GM12872 (cell line): ENCODE data around the gene RCE1.

Experiments
- TF ChIP-seq, protein P1 (sequence below): IDR thresholded peaks from 3 replicates; pipeline ENCODE4 v1.5.1; 2011; ENCODE audit warnings: low read depth, mild to moderate bottlenecking, low read length, moderate library complexity; ENCODE audit not compliant: insufficient read depth

Gene RCE1

DNA sequence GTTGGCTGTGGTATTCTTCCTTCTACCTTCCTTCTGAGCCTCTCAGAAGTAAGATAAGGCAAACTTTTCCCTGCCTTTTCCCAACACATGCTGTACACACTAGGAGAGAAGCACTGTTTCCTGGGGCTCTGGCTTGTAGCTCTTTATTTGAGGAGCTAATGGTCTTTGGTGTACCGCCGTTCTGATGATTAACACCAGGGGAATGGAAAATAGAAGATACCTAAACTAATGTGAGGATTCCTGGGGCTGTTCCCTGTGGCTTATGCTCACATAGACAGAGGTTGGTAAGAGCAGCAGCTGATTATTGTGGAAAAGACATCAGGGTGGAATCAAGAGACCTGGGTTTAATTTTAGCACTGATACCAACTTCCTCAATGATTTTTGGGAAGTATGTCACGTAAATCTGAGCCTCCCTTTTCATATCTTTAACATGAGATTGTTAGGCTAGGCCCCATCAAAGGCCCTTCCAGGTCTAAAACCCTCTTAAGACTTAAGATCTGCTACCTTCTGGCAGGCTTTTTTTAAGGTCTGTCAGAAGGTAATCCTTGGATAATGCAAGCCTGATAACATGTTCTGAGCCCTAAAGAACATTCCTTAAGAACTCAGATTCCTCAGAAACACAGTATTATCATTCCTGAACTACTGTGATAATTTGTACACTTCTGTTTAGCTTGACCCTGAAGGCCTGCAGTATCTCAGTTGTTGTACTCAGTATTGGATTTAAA, 24.8 kb upstream of the RCE1 start:
- TF ChIP-seq, protein P1, sequence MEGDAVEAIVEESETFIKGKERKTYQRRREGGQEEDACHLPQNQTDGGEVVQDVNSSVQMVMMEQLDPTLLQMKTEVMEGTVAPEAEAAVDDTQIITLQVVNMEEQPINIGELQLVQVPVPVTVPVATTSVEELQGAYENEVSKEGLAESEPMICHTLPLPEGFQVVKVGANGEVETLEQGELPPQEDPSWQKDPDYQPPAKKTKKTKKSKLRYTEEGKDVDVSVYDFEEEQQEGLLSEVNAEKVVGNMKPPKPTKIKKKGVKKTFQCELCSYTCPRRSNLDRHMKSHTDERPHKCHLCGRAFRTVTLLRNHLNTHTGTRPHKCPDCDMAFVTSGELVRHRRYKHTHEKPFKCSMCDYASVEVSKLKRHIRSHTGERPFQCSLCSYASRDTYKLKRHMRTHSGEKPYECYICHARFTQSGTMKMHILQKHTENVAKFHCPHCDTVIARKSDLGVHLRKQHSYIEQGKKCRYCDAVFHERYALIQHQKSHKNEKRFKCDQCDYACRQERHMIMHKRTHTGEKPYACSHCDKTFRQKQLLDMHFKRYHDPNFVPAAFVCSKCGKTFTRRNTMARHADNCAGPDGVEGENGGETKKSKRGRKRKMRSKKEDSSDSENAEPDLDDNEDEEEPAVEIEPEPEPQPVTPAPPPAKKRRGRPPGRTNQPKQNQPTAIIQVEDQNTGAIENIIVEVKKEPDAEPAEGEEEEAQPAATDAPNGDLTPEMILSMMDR = no peak

DNA sequence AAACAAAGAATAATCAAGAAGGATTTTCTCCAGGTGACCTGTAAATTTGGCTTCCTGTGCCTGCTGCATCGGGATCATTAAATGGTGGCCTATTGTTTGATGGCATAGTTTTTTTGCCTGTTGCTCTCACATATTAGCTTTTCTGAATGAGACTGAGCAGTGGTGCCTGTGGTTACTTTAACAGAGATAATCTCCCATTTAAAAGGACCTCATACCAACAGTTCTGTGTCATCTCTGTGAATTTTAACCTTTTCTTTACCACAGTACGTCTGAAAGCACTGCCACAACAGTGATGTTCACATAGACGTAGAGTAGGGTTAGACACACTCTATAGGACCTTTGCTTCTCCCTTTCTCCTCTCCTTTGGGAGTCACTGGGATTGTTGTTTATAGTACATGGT, 22.9 kb upstream of the RCE1 start:
- TF ChIP-seq, protein P1 = no peak

DNA sequence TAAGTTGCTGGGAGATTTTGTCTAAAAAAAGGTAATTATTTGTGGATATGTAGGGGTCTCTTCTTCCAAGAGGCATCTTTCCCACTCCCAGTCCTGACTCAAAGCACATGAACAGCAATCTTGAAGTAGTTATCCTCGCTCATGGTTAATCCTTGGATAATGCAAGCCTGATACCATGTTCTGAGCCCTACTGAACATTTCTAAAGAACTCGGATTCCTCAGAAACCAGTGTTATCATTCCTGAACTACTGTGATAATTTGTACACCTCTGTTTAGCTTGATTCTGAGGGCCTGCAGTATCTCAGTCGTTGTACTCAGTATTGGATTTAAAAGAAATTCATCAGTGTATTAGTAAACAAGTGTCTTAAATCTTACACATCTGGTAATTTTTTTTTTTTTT, 22.3 kb upstream of the RCE1 start:
- TF ChIP-seq, protein P1 = no peak

DNA sequence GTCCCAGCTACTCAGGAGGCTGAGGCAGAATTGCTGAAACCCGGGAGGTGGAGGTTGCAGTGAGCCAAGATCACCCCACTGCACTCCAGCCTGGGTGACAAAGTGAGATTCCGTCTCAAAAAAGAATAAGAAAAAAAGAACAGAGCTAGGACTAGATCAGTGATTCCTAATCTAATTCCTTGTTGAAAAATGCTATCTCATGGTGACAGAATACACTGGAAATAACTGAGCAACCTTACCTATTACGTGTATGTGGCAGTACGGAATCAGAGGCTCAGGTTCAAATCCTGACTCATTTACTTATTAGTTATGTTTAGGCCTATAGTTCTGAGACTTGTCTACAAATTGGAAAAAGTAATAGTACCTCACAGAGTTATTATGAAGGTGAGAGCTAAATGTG, 19.5 kb upstream of the RCE1 start:
- TF ChIP-seq, protein P1 = no peak

DNA sequence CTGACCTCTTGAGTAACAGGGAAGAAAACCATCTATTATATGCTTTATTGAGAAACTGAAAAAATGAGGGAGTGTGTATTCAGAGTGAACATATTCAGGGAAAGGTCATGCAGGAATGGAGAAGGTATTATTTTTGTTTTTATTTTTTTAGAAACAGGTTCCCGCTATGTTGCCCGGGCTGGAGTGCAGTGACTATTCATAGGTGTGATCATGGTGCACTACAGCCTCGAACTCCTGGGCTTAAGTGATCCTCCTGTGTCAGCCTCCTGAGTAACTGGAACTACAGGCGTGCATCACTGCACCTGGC, 8.7 kb upstream of the RCE1 start:
- TF ChIP-seq, protein P1 = no peak

DNA sequence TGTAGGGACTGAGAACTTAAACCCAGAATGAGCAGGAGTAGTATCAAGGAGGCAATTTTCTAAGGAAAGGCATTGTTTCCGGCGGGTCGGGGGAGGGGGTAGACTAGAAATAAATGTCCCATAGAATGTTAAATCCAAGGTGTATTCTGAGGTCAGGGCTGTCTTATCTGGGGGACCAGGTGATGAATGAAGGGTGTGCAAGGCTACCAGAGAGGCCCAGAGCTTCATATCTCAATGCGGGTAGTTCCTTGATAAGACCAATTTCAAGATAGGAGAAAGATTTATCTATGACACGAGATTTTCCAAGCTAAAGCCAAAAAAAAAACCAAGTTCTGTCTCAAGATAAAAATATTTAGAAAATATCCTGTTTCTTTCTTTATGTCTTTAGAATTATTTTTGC, 8.3 kb upstream of the RCE1 start:
- TF ChIP-seq, protein P1 = no peak

DNA sequence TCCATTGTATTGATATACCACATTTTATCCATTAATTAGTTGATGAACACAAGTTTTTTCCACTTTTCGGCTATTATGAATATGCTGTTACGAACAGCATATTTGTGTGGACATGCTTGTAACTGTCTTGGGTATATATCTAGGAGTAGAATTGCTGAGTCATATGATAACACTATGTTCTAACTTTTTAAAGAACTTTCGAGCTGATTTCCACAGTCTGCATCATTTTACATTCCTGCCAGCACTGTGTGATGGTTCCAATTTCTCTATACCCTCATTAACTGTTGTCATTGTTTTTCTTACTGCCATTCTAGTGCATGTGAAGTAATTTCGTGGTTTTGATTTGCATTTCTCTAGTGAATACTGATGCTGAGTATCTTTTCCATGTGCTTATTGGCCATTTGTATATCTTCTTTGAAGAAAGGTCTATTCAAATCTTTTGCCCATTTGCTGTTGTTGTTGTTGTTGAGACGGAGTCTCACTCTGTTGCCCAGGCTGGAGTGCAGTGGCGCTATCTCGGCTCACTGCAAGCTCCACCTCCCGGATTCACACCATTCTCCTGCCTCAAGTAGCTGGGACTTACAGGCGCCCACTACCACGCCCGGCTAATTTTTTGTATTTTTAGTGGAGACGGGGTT, 7.4 kb upstream of the RCE1 start:
- TF ChIP-seq, protein P1 = no peak
